ENCODE results near the gene MCF2L2. TPM values are rescaled to one million over a fixed set of nuclear protein-coding genes. Genes with fewer than 3 reads are reported as not detected.
"Not testable (repeated sequence)": the region's sequence is repeated elsewhere in the genome, so short reads cannot be mapped to it uniquely, and the experiment has no call there.

The MCF2L2 gene
- total RNA-seq, 1 donor = 0.09 TPM

- TF ChIP-seq CTCF (IDR thresholded peaks at IDR 0.05; ENCODE audit: insufficient read depth, low read length) = no peak
- no peak for DNase-seq (ENCODE audit: low read depth)
- H3K4me3 ChIP-seq (ENCODE audit: low read depth, low read length) = no peak overlapping the region
These were observed 14.6 kb upstream of the MCF2L2 start for GRCh38 chr3:183442994-183443393.

GRCh38 chr3:183440521-183440920, 12.1 kb upstream of the MCF2L2 start:
- not testable (repeated sequence) for DNase-seq (ENCODE audit: low read depth); H3K4me3 ChIP-seq (ENCODE audit: low read depth, low read length)

- no peak for DNase-seq (ENCODE audit: low read depth)
- no peak for TF ChIP-seq CTCF (IDR thresholded peaks at IDR 0.05; ENCODE audit: insufficient read depth, low read length)
These were observed 11.1 kb upstream of the MCF2L2 start for GRCh38 chr3:183439515-183439914.

GRCh38 chr3:183438735-183439134, 10.3 kb upstream of the MCF2L2 start:
- H3K4me3 ChIP-seq (ENCODE audit: low read depth, low read length) = no peak overlapping the region
- DNase-seq (ENCODE audit: low read depth) = no peak
- no peak for TF ChIP-seq CTCF (IDR thresholded peaks at IDR 0.05; ENCODE audit: insufficient read depth, low read length)

More at GRCh38 chr3:183439515-183439914, 11.1 kb upstream of the MCF2L2 start:
- H3K4me3 ChIP-seq (ENCODE audit: low read depth, low read length) = no peak overlapping the region

GRCh38 chr3:183437666-183438564, 9.5 kb upstream of the MCF2L2 start:
- H3K4me3 ChIP-seq (ENCODE audit: low read depth, low read length) = no peak overlapping the region
- no peak for DNase-seq (ENCODE audit: low read depth)
- TF ChIP-seq CTCF (IDR thresholded peaks at IDR 0.05; ENCODE audit: insufficient read depth, low read length) = no peak

- no peak for DNase-seq (ENCODE audit: low read depth)
- no peak for TF ChIP-seq CTCF (IDR thresholded peaks at IDR 0.05; ENCODE audit: insufficient read depth, low read length)
- H3K4me3 ChIP-seq (ENCODE audit: low read depth, low read length) = no peak overlapping the region
These were observed 8.6 kb upstream of the MCF2L2 start for GRCh38 chr3:183437061-183437460.

- H3K4me3 ChIP-seq (ENCODE audit: low read depth, low read length) = no peak overlapping the region
- no peak for DNase-seq (ENCODE audit: low read depth)
- no peak for TF ChIP-seq CTCF (IDR thresholded peaks at IDR 0.05; ENCODE audit: insufficient read depth, low read length)
These were observed 7.2 kb upstream of the MCF2L2 start for GRCh38 chr3:183435661-183436060.

All from fibroblast of the aortic adventitia (primary cell).